HepG2 (cell line): ENCODE data around the gene TNNT1. TPM values are rescaled to one million over a fixed set of nuclear protein-coding genes. Genes with fewer than 3 reads are reported as not detected.

Experiments used
- EHMT2 ChIP-seq: fragments of 200-600 bp; sonication (generic); IDR thresholded peaks from 2 replicates; pipeline ENCODE4 v1.7.0; 2017; ENCODE audit warnings: antibody characterized with exemption, low read depth, low read length, borderline replicate concordance
- FOXO1 ChIP-seq: sonication (generic); formaldehyde crosslinking; IDR thresholded peaks from 2 replicates; pipeline ENCODE4 v1.4.0; 2020; ENCODE audit warnings: missing genetic modification reagents
- HCFC1 ChIP-seq: fragments of 150-350 bp; IDR thresholded peaks from 2 replicates; pipeline ENCODE4 v1.6.1; 2014; ENCODE audit warnings: low read depth, low read length
- HDAC2 ChIP-seq: sonication (generic); formaldehyde crosslinking; IDR thresholded peaks from 2 replicates; pipeline ENCODE4 v1.4.0; 2020; ENCODE audit warnings: missing genetic modification reagents
- HIVEP1 ChIP-seq: sonication (generic); formaldehyde crosslinking; IDR thresholded peaks from 2 replicates; pipeline ENCODE4 v1.4.0; 2020; ENCODE audit warnings: mild to moderate bottlenecking, missing genetic modification reagents
- HNF1B ChIP-seq: sonication (generic); formaldehyde crosslinking; IDR thresholded peaks from 2 replicates; pipeline ENCODE4 v1.5.1; 2020; ENCODE audit warnings: mild to moderate bottlenecking, moderate library complexity, missing genetic modification reagents
- HNRNPL ChIP-seq: fragments of 200-400 bp; formaldehyde crosslinking; IDR thresholded peaks from 2 replicates; pipeline ENCODE4 v1.6.1; 2017; ENCODE audit warnings: mild to moderate bottlenecking, low read depth, low read length
- IKZF1 ChIP-seq: fragments of 450-650 bp; IDR thresholded peaks from 2 replicates; pipeline ENCODE4 v1.7.1; 2016
- IKZF4 ChIP-seq: sonication (generic); formaldehyde crosslinking; IDR thresholded peaks from 2 replicates; pipeline ENCODE4 v1.5.1; 2020; ENCODE audit warnings: borderline replicate concordance, mild to moderate bottlenecking, low read depth, missing genetic modification reagents; ENCODE audit errors: not compliant biosample characterization
- IRF2 ChIP-seq: IDR thresholded peaks from 2 replicates; pipeline ENCODE4 v1.6.1; 2018; ENCODE audit warnings: missing genetic modification reagents, missing compliant biosample characterization
- KDM5A ChIP-seq: fragments of 200-600 bp; sonication (generic); IDR thresholded peaks from 2 replicates; pipeline ENCODE4 v1.7.0; 2018; ENCODE audit warnings: antibody characterized with exemption, mild to moderate bottlenecking, low read length, borderline replicate concordance
- KLF11 ChIP-seq: IDR thresholded peaks from 2 replicates; pipeline ENCODE4 v1.6.1; 2016; ENCODE audit warnings: missing compliant biosample characterization
- MBD4 ChIP-seq: IDR thresholded peaks from 2 replicates; pipeline ENCODE4 v1.6.1; 2012; ENCODE audit warnings: low read length, inconsistent platforms, borderline replicate concordance
- MEIS2 ChIP-seq: sonication (generic); formaldehyde crosslinking; IDR thresholded peaks from 2 replicates; pipeline ENCODE4 v1.9.0; 2021; ENCODE audit warnings: mild to moderate bottlenecking, missing genetic modification reagents
- MIXL1 ChIP-seq: IDR thresholded peaks from 2 replicates; pipeline ENCODE4 v1.6.1; 2016
- NAIF1 ChIP-seq: sonication (generic); formaldehyde crosslinking; IDR thresholded peaks from 2 replicates; pipeline ENCODE4 v1.5.0; 2020; ENCODE audit warnings: mild to moderate bottlenecking, missing genetic modification reagents, borderline replicate concordance
- NFE2 ChIP-seq: sonication (generic); formaldehyde crosslinking; IDR thresholded peaks from 2 replicates; pipeline ENCODE4 v1.4.0; 2020; ENCODE audit warnings: missing genetic modification reagents
- NFRKB ChIP-seq: fragments of 450-650 bp; IDR thresholded peaks from 2 replicates; pipeline ENCODE4 v1.6.1; 2017
- PAF1 ChIP-seq: IDR thresholded peaks from 2 replicates; pipeline ENCODE4 v1.6.1; 2016; ENCODE audit warnings: missing genetic modification reagents, missing compliant biosample characterization
- PITX1 ChIP-seq: sonication (generic); formaldehyde crosslinking; IDR thresholded peaks from 2 replicates; pipeline ENCODE4 v1.5.1; 2020; ENCODE audit warnings: mild to moderate bottlenecking, missing genetic modification reagents
- POLR2AphosphoS5 ChIP-seq: IDR thresholded peaks from 2 replicates; pipeline ENCODE4 v1.6.1; 2012; ENCODE audit warnings: low read depth, low read length
- TFAP4 ChIP-seq: sonication (generic); IDR thresholded peaks from 2 replicates; pipeline ENCODE4 v1.6.1; 2016; ENCODE audit warnings: low read depth, borderline replicate concordance
- TGIF2 ChIP-seq: IDR thresholded peaks from 2 replicates; pipeline ENCODE4 v1.6.1; 2016; ENCODE audit warnings: control low read depth, missing compliant biosample characterization
- ZBTB42 ChIP-seq: sonication (generic); formaldehyde crosslinking; IDR thresholded peaks from 2 replicates; pipeline ENCODE4 v1.5.0; 2020; ENCODE audit warnings: mild to moderate bottlenecking, missing genetic modification reagents
- ZFP36 ChIP-seq: fragments of 150-350 bp; IDR thresholded peaks from 2 replicates; pipeline ENCODE4 v1.6.1; 2018; ENCODE audit warnings: borderline replicate concordance, low read length, low read depth; ENCODE audit not compliant: partially characterized antibody
- ZNF143 ChIP-seq: sonication (generic); formaldehyde crosslinking; IDR thresholded peaks from 2 replicates; pipeline ENCODE4 v1.4.0; 2020; ENCODE audit warnings: missing genetic modification reagents
- ZNF354B ChIP-seq: sonication (generic); formaldehyde crosslinking; IDR thresholded peaks from 2 replicates; pipeline ENCODE4 v1.8.0; 2022; ENCODE audit warnings: mild to moderate bottlenecking, missing genetic modification reagents
- ZNF777 ChIP-seq: sonication (generic); formaldehyde crosslinking; IDR thresholded peaks from 2 replicates; pipeline ENCODE4 v1.4.0; 2020; ENCODE audit warnings: missing genetic modification reagents
- polyA plus RNA-seq, 8 experiments: library from polyadenylated mRNA; depleted of rRNA in 3 of 8; stranded (reverse) in 7 of 8; unstranded in 1 of 8; fragments of >200 nt; fragmentation: Illumina TruSeq in 4 of 8; extraction: Trizol in 4 of 8; gene quantifications; 2 replicates each; pipeline versions ENCODE4 v1.2.1 to v1.2.3, GENCODE V29; 2011 to 2016; ENCODE audit warnings: low read depth in 4 of 8, missing spikeins in 1 of 8, mixed read lengths in 1 of 8; ENCODE audit not compliant: insufficient read depth in 1 of 8
- total RNA-seq, 5 experiments: library from RNA; depleted of rRNA; stranded (reverse); fragments of >200 nt; fragmentation: Illumina TruSeq; extraction: Trizol; gene quantifications; 2 replicates each; pipeline ENCODE4 v1.2.3, GENCODE V29; 2016; ENCODE audit warnings: low read depth in 1 of 5
- TF ChIP-seq, protein P1 (sequence below): sonication (generic); formaldehyde crosslinking; IDR thresholded peaks from 2 replicates; pipeline ENCODE4 v1.5.0; 2020; ENCODE audit warnings: missing genetic modification reagents
- TF ChIP-seq, protein P2 (sequence below): IDR thresholded peaks from 2 replicates; pipeline ENCODE4 v1.6.1; 2012; ENCODE audit warnings: inconsistent platforms

The TNNT1 gene
- total and polyA plus RNA-seq, 2 of the 13 experiments (the other 11 are each of a cell fraction or from before 2014, with no cell fraction given), result 1.3 to 2.4 TPM

- TF ChIP-seq TFAP4, result peak; percentile 60; the same call in 1 of the 2 replicates
- TF ChIP-seq NAIF1 (CRISPR knock-in tag), result no peak
- no peak for TF ChIP-seq IKZF4 (CRISPR knock-in tag)
- TF ChIP-seq PITX1 (CRISPR knock-in tag), result no peak
- TF ChIP-seq ZNF143 (CRISPR knock-in tag), result peak; percentile 93
- 0 out of 2 replicates have a peak, but pooled peaks have one; percentile 29 for TF ChIP-seq TGIF2 (CRISPR knock-in tag)
- TF ChIP-seq KLF11, result peak; percentile 68; the same call in 1 of the 2 replicates
- peak; percentile 95 for TF ChIP-seq IRF2
- no peak for TF ChIP-seq ZNF354B (CRISPR knock-in tag)
- no peak; the same call in 1 of the 2 replicates for TF ChIP-seq ZNF777 (CRISPR knock-in tag)
- peak; percentile 85 for TF ChIP-seq HNF1B (CRISPR knock-in tag)
- peak; percentile 54; the same call in 1 of the 2 replicates for TF ChIP-seq MIXL1 (CRISPR knock-in tag)
- TF ChIP-seq HCFC1, result peak; percentile 94
- TF ChIP-seq MEIS2 (CRISPR knock-in tag), result no peak
- peak; percentile 37; the same call in 1 of the 2 replicates for TF ChIP-seq HDAC2 (CRISPR knock-in tag)
- TF ChIP-seq ZFP36, result no peak
- TF ChIP-seq PAF1 (CRISPR knock-in tag), result no peak
- TF ChIP-seq FOXO1, result peak; percentile 8; the same call in 1 of the 2 replicates
- no peak for TF ChIP-seq NFRKB
- TF ChIP-seq NFE2 (CRISPR knock-in tag), result no peak
- no peak for TF ChIP-seq HNRNPL
- peak; percentile 53; the same call in 1 of the 2 replicates for TF ChIP-seq HIVEP1 (CRISPR knock-in tag)
- no peak for TF ChIP-seq MBD4
- TF ChIP-seq KDM5A, result peak; percentile 26; the same call in 1 of the 2 replicates
- TF ChIP-seq, protein P1, sequence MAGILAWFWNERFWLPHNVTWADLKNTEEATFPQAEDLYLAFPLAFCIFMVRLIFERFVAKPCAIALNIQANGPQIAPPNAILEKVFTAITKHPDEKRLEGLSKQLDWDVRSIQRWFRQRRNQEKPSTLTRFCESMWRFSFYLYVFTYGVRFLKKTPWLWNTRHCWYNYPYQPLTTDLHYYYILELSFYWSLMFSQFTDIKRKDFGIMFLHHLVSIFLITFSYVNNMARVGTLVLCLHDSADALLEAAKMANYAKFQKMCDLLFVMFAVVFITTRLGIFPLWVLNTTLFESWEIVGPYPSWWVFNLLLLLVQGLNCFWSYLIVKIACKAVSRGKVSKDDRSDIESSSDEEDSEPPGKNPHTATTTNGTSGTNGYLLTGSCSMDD, result no peak
- TF ChIP-seq, protein P2, sequence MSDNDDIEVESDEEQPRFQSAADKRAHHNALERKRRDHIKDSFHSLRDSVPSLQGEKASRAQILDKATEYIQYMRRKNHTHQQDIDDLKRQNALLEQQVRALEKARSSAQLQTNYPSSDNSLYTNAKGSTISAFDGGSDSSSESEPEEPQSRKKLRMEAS, result peak; percentile 40
- peak; percentile 46; the same call in 1 of the 2 replicates for TF ChIP-seq EHMT2
- 0 out of 2 replicates have a peak, but pooled peaks have one; percentile 41 for TF ChIP-seq ZBTB42 (CRISPR knock-in tag)
- peak; percentile 72 for TF ChIP-seq POLR2AphosphoS5
- TF ChIP-seq IKZF1, result no peak
Observed at GRCh38 chr19:55117663-55118391, 31.2 kb downstream of the TNNT1 start (continued).
